ENCODE measurements around the gene GMNN. TPM values are rescaled to one million over a fixed set of nuclear protein-coding genes. Genes with fewer than 3 reads are reported as not detected.
"Not testable (repeated sequence)": the region's sequence is repeated elsewhere in the genome, so short reads cannot be mapped to it uniquely, and the experiment has no call there.

GMNN gene
- polyA plus RNA-seq, 2 donors, result 10.4 to 18.8 TPM

DNA sequence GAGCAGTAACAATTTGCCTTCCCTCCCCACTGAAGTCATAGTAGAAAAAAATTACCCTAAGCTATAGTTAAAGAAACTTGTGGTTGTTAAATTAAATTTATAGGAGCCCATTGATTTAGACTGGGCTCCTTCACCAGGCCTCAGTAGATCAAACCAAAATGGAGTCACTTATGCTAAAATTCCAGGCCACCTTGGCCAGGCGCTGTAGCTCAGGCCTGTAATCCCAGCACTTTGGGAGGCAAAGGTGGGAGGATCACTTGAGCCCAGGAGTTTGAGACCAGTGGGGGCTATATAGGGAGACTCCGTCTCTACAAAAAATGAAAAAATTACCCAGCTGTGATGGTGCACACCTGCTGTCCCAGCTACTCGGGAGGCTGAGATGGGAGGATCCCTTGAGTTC lies 15.0 kb upstream of the GMNN start:
- Histone ChIP-seq H3K9me3 (ENCODE audit: control insufficient read depth in 2 of 2, insufficient read depth in 1 of 2, low read depth in 1 of 2, low read length in 1 of 2) (no peaks in the 10 kb centered on the region), H3K36me3 (ENCODE audit: control insufficient read depth in 2 of 2, insufficient read depth in 2 of 2, low read length in 1 of 2) (no peaks in the 10 kb centered on the region), H3K27ac (ENCODE audit: low read depth in 2 of 2, low read length in 1 of 2) (no peak overlapping the region)

DNA sequence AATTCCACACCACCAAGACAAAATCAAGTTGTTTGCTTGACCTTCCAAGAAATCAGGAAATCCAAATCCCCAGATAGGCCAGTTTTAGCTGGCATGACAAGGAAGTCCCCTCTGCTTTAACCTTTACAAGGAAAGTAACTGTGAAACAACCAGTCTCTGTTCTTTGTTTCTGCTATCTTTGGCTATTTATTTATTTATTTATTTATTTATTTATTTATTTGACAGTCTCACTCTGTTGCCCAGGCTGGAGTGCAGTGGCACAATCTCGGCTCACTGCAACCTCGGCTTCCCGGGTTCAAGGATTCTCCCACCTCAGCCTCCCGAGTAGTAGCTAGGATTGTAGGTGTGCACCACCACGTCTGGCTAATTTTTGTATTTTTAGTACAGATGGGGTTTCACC lies 14.5 kb upstream of the GMNN start:
- Histone ChIP-seq H3K27ac (ENCODE audit: low read depth in 2 of 2, low read length in 1 of 2) (no peak overlapping the region), H3K4me1 (ENCODE audit: control insufficient read depth in 2 of 2, insufficient read depth in 2 of 2, low read length in 1 of 2) (peaks cover 0 to 2% of the 10 kb centered on the region in 2 donors), H3K9me3 (ENCODE audit: control insufficient read depth in 2 of 2, insufficient read depth in 1 of 2, low read depth in 1 of 2, low read length in 1 of 2) (no peaks in the 10 kb centered on the region), H3K4me3 (ENCODE audit: low read depth in 1 of 2, low read length in 2 of 2) (no peak overlapping the region), H3K27me3 (ENCODE audit: control insufficient read depth in 1 of 2, insufficient read depth in 2 of 2, low read length in 2 of 2) (no peaks in the 10 kb centered on the region), H3K36me3 (ENCODE audit: control insufficient read depth in 2 of 2, insufficient read depth in 2 of 2, low read length in 1 of 2) (no peaks in the 10 kb centered on the region)
- 95 to 98% methylated on average over 5 of the region's 5 CpGs for WGBS, 2 donors

More for the DNA sequence above, 15.0 kb upstream of the GMNN start:
- Histone ChIP-seq H3K27me3 (ENCODE audit: control insufficient read depth in 1 of 2, insufficient read depth in 2 of 2, low read length in 2 of 2) (no peaks in the 10 kb centered on the region), H3K4me1 (ENCODE audit: control insufficient read depth in 2 of 2, insufficient read depth in 2 of 2, low read length in 1 of 2) (peaks cover 0 to 2% of the 10 kb centered on the region in 2 donors), H3K4me3 (ENCODE audit: low read depth in 1 of 2, low read length in 2 of 2) (no peak overlapping the region)
- 96% methylated on average over 3 of the region's 3 CpGs for WGBS, 2 donors

DNA sequence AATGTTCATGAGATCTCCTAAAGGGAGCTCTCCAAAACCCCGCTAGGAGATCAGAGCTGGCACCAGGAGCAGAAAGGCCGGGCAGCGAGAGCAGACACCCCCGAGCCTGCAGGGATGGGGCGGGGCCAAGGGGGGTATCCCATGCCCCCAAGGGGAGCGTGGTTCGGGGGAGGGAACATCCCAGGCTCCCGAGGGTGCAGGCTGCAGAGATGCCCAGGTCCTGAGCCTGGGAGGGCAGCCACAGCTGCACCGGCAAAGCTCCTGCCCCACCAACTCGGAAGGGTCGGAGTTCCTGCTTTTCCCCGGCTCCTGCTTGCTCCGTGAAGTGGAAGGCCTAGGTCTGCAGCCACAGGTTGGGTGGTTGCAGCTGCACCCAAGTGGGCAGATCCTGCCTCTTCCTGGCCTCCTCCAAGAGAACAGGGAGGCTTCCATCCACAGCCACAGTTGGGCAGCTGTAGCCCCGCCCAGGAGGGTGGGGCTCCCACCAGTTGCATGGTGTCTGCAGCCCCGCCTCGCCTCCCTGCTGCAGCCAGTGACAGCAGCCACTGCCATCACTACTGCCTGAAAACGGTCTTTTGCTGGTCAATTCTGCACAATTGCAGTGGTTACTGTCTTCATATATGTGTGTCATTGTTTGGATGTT lies 13.4 kb upstream of the GMNN start:
- no peaks in the 10 kb centered on the region for H3K9me3 ChIP-seq (ENCODE audit: control insufficient read depth in 2 of 2, insufficient read depth in 1 of 2, low read depth in 1 of 2, low read length in 1 of 2)
- no peaks in the 10 kb centered on the region for H3K27me3 ChIP-seq (ENCODE audit: control insufficient read depth in 1 of 2, insufficient read depth in 2 of 2, low read length in 2 of 2)
- WGBS, 2 donors, result 89 to 90% methylated on average over 16 to 17 of the region's 17 CpGs
- no peaks in the 10 kb centered on the region for H3K36me3 ChIP-seq (ENCODE audit: control insufficient read depth in 2 of 2, insufficient read depth in 2 of 2, low read length in 1 of 2)
- peaks cover 0 to 2% of the 10 kb centered on the region in 2 donors for H3K4me1 ChIP-seq (ENCODE audit: control insufficient read depth in 2 of 2, insufficient read depth in 2 of 2, low read length in 1 of 2)
- no peak overlapping the region for H3K27ac ChIP-seq (ENCODE audit: low read depth in 2 of 2, low read length in 1 of 2)
- H3K4me3 ChIP-seq (ENCODE audit: low read depth in 1 of 2, low read length in 2 of 2), result no peak overlapping the region

DNA sequence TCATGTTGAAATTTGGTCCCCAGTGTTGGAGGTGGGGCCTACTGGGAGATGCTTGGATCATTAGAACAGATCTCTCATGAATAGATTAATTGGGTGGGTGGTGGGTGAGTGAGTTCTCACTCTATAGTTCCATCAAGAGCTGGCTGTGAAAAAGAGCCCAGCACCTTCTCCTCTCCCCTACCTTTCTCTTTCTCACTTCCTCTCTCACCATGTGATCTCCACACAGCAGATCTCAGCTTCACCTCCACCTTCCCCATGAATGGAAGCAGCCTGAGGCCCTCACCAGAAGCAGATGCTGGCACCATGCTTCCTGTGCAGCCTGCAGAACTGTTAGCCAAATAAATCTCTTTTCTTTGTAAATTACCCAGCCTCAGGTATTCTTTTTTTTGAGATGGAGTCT lies 12.9 kb upstream of the GMNN start:
- H3K4me3 ChIP-seq (ENCODE audit: low read depth in 1 of 2, low read length in 2 of 2), result no peak overlapping the region
- no peak overlapping the region for H3K27ac ChIP-seq (ENCODE audit: low read depth in 2 of 2, low read length in 1 of 2)
- no peaks in the 10 kb centered on the region for H3K9me3 ChIP-seq (ENCODE audit: control insufficient read depth in 2 of 2, insufficient read depth in 1 of 2, low read depth in 1 of 2, low read length in 1 of 2)
- H3K27me3 ChIP-seq (ENCODE audit: control insufficient read depth in 1 of 2, insufficient read depth in 2 of 2, low read length in 2 of 2), result no peaks in the 10 kb centered on the region
- H3K36me3 ChIP-seq (ENCODE audit: control insufficient read depth in 2 of 2, insufficient read depth in 2 of 2, low read length in 1 of 2), result no peaks in the 10 kb centered on the region
- H3K4me1 ChIP-seq (ENCODE audit: control insufficient read depth in 2 of 2, insufficient read depth in 2 of 2, low read length in 1 of 2), result peaks cover 0 to 2% of the 10 kb centered on the region in 2 donors

DNA sequence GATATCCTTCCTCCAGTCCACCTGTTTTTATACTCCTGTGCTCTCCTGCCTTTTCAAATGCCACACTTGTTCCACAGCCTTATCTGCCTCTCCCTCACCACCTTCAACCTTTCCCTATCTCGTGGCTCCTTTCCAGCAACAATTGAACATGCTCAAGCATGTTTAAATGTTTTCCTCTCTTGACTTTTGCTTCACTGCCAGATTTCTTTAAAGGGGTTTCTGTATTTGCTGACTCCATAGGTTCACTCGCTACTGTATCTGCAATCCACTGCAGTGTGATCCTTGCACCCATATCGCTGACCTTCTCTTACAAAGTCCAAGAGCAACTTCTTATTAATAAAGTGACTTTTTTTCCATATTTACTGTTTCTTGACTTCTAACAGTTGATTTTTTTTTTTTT lies 11.2 kb upstream of the GMNN start:
- 54 to 72% methylated on average over 3 of the region's 3 CpGs for WGBS, 2 donors
- Histone ChIP-seq H3K4me3 (ENCODE audit: low read depth in 1 of 2, low read length in 2 of 2) (no peak overlapping the region), H3K27ac (ENCODE audit: low read depth in 2 of 2, low read length in 1 of 2) (no peak overlapping the region), H3K27me3 (ENCODE audit: control insufficient read depth in 1 of 2, insufficient read depth in 2 of 2, low read length in 2 of 2) (no peaks in the 10 kb centered on the region), H3K36me3 (ENCODE audit: control insufficient read depth in 2 of 2, insufficient read depth in 2 of 2, low read length in 1 of 2) (no peaks in the 10 kb centered on the region), H3K4me1 (ENCODE audit: control insufficient read depth in 2 of 2, insufficient read depth in 2 of 2, low read length in 1 of 2) (peaks cover 0 to 2% of the 10 kb centered on the region in 2 donors), H3K9me3 (ENCODE audit: control insufficient read depth in 2 of 2, insufficient read depth in 1 of 2, low read depth in 1 of 2, low read length in 1 of 2) (no peaks in the 10 kb centered on the region)

DNA sequence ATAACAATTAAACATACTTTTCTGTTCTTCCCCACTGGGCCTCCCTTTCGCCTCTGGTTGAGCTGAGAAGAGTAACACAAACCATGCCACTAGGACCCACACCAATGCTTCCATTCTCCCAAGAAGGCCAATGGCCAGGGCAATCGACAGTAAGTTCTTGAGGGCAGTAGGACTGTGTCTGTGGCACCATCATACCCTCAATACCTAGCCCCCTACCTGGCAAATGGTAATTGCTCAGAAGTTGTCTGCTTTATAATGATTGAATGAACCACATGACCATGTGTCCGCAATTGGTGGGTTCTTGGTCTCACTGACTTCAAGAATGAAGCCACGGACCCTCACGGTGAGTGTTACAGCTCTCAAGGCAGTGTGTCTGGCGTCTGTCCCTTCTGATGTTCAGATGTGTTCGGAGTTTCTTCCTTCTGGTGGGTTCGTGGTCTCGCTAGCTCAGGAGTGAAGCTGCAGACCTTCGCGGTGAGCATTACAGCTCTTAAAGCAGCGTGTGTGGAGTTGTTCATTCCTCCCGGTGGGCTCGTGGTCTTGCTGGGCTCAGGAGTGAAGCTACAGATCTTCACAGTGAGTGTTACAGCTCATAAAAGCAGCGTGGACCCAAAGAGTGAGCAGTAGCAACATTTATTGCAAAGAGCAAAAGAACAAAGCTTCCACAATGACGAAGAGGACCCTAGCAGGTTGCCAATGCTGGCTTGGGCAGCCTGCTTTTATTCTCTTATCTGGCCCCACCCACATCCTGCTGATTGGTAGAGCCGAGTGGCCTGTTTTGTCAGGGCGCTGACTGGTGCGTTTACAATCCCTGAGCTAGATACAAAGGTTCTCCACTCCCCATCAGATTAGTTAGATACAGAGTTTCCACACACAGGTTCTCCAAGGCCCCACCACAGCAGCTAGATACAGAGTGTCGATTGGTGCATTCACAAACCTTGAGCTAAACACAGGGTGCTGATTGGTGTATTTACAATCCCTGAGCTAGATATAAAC lies 9.6 kb upstream of the GMNN start:
- H3K27ac ChIP-seq (ENCODE audit: low read depth in 2 of 2, low read length in 1 of 2); H3K4me1 ChIP-seq (ENCODE audit: control insufficient read depth in 2 of 2, insufficient read depth in 2 of 2, low read length in 1 of 2); H3K4me3 ChIP-seq (ENCODE audit: low read depth in 1 of 2, low read length in 2 of 2); H3K27me3 ChIP-seq (ENCODE audit: control insufficient read depth in 1 of 2, insufficient read depth in 2 of 2, low read length in 2 of 2); H3K9me3 ChIP-seq (ENCODE audit: control insufficient read depth in 2 of 2, insufficient read depth in 1 of 2, low read depth in 1 of 2, low read length in 1 of 2); H3K36me3 ChIP-seq (ENCODE audit: control insufficient read depth in 2 of 2, insufficient read depth in 2 of 2, low read length in 1 of 2): not testable (repeated sequence)
- WGBS, 2 donors, result 87 to 89% methylated on average over 19 to 20 of the region's 20 CpGs

DNA sequence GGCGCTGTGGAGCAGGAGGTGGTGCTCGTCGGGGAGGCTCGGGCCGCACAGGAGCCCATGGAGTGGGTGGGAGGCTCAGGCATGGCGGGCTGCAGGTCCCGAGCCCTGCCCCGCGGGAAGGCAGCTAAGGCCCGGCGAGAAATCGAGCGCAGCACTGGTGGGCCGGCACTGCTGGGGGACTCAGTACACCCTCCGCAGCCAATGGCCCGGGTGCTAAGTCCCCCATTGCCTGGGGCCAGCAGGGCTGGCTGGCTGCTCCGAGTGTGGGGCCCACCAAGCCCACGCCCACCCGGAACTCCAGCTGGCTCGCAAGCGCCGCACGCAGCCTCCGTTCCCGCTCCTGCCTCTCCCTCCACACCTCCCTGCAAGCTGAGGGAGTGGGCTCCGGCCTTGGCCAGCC lies 8.8 kb upstream of the GMNN start:
- H3K27ac ChIP-seq (ENCODE audit: low read depth in 2 of 2, low read length in 1 of 2); H3K36me3 ChIP-seq (ENCODE audit: control insufficient read depth in 2 of 2, insufficient read depth in 2 of 2, low read length in 1 of 2); H3K27me3 ChIP-seq (ENCODE audit: control insufficient read depth in 1 of 2, insufficient read depth in 2 of 2, low read length in 2 of 2); H3K4me3 ChIP-seq (ENCODE audit: low read depth in 1 of 2, low read length in 2 of 2); H3K9me3 ChIP-seq (ENCODE audit: control insufficient read depth in 2 of 2, insufficient read depth in 1 of 2, low read depth in 1 of 2, low read length in 1 of 2); H3K4me1 ChIP-seq (ENCODE audit: control insufficient read depth in 2 of 2, insufficient read depth in 2 of 2, low read length in 1 of 2): not testable (repeated sequence)
- 88 to 95% methylated on average over 13 to 26 of the region's 26 CpGs for WGBS, 2 donors

DNA sequence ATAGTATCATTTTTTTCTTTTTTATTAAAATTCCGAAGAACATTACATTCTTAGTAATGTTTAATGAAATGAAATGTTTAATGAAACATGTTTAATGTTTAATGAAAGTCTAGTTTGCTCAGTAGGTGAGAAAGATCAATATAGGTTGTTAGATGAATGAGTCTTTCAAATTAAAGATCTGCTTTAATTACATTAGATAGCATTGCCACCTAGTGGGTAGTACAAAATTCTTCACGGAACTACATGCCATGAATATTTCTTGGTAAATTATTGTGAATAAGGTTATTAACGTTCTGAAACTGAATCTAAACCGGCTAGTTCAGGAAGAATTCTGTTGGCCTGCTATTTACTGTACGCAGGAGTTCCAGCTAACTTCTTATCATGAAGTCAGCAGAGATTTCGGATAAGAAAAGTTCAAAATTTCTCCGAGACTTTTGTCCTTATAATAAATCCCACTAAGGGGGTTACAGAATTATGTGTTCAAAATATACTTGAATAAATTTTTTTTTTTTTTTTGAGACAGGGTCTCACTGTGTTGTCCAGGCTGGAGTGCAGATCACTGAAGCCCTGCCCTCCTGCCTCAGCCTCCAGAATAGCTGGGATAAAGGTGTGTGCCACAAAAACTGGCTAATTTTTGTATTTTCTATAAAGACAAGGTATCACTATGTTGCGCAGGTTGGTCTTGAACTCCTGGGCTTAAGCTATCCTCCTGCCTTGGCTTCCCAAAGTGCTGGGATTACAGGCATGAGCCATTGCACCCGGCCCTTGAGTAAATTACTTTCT lies 7.9 kb upstream of the GMNN start:
- no peaks in the 10 kb centered on the region for H3K27me3 ChIP-seq (ENCODE audit: control insufficient read depth in 1 of 2, insufficient read depth in 2 of 2, low read length in 2 of 2)
- WGBS, 2 donors, result 46 to 47% methylated on average over 9 of the region's 9 CpGs
- H3K4me3 ChIP-seq (ENCODE audit: low read depth in 1 of 2, low read length in 2 of 2), result no peak overlapping the region
- H3K27ac ChIP-seq (ENCODE audit: low read depth in 2 of 2, low read length in 1 of 2), result no peak overlapping the region
- no peaks in the 10 kb centered on the region for H3K36me3 ChIP-seq (ENCODE audit: control insufficient read depth in 2 of 2, insufficient read depth in 2 of 2, low read length in 1 of 2)
- no peaks in the 10 kb centered on the region for H3K4me1 ChIP-seq (ENCODE audit: control insufficient read depth in 2 of 2, insufficient read depth in 2 of 2, low read length in 1 of 2)
- no peaks in the 10 kb centered on the region for H3K9me3 ChIP-seq (ENCODE audit: control insufficient read depth in 2 of 2, insufficient read depth in 1 of 2, low read depth in 1 of 2, low read length in 1 of 2)

DNA sequence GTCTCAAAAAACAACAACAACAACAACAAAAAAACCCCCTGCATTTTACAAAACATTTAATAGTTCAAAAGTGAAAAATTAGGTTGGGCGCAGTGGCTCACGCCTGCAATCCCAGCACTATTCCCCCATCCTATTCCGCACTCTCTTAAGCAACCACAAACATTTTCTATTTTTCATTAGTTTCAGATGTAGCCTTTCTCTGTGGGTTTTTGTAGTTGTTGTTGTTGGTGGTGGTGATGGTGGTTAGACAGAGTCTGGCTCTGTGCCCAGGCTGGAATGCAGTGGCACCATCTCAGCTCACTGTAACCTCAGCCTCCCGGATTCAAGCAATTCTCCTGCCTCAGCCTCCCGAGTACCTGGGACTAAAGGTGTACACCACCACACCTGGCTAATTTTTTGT lies 6.4 kb upstream of the GMNN start:
- no peaks in the 10 kb centered on the region for H3K27me3 ChIP-seq (ENCODE audit: control insufficient read depth in 1 of 2, insufficient read depth in 2 of 2, low read length in 2 of 2)
- no peaks in the 10 kb centered on the region for H3K9me3 ChIP-seq (ENCODE audit: control insufficient read depth in 2 of 2, insufficient read depth in 1 of 2, low read depth in 1 of 2, low read length in 1 of 2)
- H3K4me3 ChIP-seq (ENCODE audit: low read depth in 1 of 2, low read length in 2 of 2), result no peak overlapping the region
- 94 to 95% methylated on average over 5 of the region's 5 CpGs for WGBS, 2 donors
- H3K4me1 ChIP-seq (ENCODE audit: control insufficient read depth in 2 of 2, insufficient read depth in 2 of 2, low read length in 1 of 2), result no peaks in the 10 kb centered on the region
- H3K36me3 ChIP-seq (ENCODE audit: control insufficient read depth in 2 of 2, insufficient read depth in 2 of 2, low read length in 1 of 2), result no peaks in the 10 kb centered on the region
- no peak overlapping the region for H3K27ac ChIP-seq (ENCODE audit: low read depth in 2 of 2, low read length in 1 of 2)

Measured in esophagus (tissue), 2 donors.